GM18499 (cell line): Measurements from ENCODE around the gene COL5A1.
"Not testable (repeated sequence)": the region's sequence is repeated elsewhere in the genome, so short reads cannot be mapped to it uniquely, and the experiment has no call there.

ENCODE experiments used
- ATAC-seq: cut with Tn5 transposase; IDR thresholded peaks from one replicate; pipeline ENCODE4 v1.9.1; 2021; ENCODE audit warnings: moderate number of reproducible peaks; ENCODE audit not compliant: insufficient read depth, unreplicated experiment

COL5A1 gene

DNA sequence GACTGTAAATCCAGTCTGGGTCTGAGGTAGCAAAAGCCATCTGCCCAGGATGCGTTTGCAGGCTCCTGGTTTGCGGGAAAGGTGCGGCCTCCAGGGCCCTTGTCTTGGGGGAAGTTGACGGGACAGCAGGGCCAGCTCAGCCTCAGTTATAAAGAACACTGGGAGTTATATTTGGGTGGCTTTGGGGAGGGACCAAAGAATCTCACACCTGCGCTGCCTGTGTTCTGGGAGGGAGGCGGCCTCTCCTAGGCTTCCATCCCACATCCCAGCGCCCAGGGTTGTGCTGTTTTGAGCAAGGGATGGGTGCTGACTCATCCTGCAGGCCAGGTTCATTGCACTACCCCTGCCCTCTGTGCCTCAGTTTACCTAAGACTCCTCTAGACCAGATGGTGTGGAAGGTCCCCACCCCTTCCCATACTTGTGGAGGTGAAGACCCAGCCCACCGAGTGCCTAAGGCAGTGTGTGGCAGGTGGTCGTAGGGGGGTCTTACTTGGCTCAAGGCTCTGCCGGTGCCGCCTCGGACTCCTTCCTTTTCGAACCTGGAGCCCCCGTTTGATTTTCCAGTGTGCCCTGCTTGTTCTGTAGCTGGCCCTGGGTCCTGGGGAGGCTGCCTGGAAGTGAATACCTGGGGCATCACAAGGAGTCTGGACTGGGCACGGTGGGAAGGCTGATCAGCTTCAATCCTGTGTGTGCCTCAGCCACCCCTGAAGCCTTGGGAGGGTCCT, 199.7 kb downstream of the COL5A1 start:
- ATAC-seq: no peak

DNA sequence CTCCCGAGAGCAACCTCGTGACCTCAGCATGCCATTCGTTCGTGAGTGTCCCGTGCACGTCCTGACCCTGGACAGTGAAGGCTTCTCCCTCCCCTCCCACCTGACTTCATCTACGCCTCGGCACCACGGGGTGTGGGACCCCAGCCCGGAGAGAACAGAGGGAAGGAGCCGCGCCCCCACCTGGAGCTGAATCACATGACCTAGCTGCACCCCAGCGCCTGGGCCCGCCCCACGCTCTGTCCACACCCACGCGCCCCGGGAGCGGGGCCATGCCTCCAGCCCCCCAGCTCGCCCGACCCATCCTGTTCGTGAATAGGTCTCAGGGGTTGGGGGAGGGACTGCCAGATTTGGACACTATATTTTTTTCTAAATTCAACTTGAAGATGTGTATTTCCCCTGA, 200.7 kb downstream of the COL5A1 start:
- no peak for ATAC-seq

DNA sequence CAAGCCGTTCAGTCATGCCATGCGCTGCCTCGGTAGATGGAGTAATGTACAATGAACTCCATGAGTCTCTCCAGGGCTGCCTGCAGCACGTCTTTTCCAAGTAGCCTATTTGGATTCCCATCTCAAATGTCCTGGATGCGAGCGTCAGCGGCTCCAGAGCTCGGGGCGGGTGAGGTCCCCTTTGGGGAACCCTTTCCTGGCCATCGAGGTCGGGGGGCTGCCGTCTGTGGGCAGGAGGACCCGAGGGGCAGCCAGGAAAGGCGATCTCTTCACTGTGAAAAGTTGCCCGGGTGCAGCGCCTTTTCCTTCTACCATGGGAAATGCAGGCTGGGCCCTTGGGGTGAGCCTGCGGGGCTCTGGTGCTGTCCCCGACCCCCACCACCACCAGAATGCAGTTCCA, 202.1 kb downstream of the COL5A1 start:
- ATAC-seq: no peak

DNA sequence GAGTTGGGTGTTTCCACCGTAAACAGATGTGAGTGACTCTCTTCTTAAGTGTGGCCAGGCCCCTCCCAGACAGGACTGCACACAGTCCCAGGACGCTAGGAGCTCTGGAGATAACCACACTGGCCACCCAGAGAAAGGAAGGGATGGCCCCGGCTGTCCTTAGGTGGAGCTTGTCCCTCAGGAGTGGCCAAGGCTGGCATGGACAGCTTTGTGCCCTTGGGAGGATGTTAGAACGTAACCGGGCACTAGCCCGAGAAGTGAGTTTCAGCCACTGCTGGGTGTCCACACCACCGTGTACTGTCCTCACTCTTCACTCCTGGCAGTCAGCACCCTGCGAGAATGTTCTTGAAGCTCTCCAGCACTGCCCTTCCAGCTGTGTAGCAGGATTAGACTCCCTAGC, 203.2 kb downstream of the COL5A1 start:
- ATAC-seq: no peak

DNA sequence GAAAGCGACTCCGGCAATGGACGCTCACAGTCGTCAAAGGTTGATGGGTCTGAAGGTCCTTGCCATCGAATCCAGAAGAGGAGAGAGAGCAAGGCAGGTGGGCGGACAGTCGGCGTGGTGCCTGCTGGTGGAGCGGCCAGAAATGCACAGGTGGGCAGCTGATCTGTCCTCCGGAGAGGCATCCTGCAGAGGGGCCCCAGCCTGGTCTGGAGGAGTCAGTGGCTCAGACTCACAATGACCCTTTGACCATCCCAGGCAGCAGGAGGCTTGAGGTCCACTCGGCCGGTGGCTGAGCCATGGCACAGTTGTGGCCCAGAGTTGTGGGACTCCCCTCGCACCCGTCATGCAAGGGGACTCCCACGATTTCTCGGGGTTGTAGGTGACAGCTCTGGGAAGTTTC, 204.6 kb downstream of the COL5A1 start:
- no peak for ATAC-seq

DNA sequence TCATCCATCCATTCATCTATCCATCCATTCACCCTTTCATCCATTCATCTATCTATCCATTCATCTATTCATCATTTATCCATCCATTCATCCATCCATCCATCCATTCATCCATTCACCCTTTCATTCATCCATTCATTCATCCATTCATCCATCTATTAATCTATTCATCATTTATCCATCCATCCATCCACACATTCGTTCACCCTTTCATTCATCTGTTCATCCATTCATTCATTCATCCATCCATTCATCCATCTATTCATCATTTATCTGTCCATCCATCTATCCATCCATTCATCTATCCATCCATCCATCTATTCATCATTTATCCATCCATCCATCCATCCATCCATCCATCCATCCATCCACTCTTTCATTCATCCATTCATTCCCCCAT, 205.1 kb downstream of the COL5A1 start:
- ATAC-seq: no peak

DNA sequence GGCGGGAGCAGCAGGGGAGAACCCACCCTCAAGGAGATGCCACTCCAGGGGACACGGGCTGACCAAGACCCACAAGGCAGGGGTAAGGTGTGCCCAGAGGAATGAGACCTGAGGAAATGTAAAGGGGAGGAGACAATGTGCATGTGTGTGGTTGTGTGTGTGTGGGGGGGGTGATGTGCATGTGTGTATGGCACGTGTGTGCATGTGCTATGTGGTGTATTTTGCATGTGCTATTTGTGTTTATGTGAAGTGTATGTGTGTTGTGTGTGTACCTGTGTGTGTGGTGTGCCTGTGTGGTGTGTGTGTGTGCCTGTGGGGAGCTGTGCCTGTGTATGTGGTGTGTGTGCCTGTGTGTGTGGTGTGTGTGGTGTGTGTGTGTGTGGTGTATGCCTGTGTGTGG, 205.5 kb downstream of the COL5A1 start:
- ATAC-seq: no peak

DNA sequence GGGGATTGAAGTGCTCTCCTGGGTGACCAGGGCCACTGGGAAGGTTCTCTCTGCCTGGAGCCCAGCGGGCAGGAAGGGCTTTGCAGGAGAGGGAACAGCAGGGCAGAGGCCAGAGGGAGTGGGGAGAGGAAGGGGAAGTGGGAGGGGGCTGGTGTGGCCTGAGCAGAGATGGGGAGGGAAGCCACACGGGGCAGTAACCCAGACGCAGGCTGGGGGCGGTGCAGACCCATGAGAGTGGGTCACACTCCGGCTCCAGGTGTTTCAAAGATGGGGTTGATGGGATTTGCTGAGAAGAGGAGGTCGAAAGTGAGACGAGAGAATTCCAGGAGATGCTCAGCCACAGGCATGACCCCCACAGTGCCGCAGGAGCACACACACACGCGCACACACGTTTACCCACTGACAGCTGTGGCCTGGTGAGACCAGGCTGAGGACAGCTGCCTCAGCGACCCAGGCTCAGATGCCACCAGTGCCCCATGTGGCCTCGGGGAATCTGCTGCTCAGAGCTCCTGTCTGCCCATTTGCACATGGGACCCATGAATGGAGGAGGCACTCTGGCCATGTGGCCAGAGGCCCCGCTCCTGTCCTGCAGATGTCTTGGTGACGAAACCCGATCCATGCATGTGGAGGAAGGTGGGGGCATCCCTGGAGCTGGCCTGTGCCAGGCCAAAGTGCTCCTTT, 206.3 kb downstream of the COL5A1 start:
- ATAC-seq: no peak

DNA sequence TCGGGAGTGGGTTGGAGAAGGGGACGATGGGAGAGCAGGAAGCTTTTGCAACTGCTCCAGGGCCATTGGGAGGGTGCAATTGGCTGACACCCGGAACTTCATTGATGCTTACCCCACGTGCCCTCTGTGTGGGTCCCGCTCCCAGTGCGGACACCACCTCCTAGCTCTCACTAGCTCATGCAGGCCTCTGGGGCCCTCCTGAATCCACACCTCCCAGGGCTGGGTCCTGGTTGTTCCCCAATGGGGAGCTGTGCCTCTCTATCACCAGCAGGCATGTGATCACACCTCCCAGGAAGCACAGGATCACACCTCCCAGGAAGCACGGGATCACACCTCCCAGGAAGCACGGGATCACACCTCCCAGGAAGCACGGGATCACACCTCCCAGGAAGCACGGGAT, 206.9 kb downstream of the COL5A1 start:
- no peak for ATAC-seq

DNA sequence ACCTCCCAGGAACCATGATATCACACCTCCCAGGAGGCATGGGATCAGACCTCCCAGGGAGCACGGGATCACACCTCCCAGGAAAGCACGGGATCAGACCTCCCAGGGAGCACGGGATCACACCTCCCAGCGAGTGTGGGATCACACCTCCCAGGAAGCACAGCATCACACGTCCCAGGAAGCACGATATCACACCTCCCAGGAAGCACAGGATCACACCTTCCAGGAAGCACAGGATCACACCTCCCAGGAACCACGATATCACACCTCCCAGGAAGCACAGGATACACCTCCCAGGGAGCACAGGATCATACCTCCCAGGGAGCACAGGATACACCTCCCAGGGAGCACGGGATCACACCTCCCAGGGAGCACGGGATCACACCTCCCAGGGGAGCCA, 209.0 kb downstream of the COL5A1 start:
- ATAC-seq: no peak

DNA sequence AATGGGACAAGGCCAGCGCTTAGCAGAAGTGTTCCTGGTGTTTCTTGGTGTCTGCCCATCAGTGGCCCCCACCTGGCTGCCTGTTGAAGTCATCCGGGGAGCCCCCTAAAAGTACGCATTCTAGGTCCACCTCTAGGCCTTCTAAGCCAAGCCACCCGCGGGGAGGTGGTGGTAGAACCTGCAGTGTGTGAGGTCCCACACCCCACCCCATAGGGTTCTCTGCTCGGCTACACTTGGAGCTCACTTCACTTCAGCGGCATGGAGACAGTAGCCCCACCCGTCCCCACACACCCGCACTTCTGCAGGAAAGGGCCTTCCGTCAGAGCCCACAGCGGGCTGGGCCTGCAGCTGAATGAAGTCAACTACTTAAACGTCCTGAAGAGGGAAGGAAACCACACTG, 209.4 kb downstream of the COL5A1 start:
- ATAC-seq: no peak

DNA sequence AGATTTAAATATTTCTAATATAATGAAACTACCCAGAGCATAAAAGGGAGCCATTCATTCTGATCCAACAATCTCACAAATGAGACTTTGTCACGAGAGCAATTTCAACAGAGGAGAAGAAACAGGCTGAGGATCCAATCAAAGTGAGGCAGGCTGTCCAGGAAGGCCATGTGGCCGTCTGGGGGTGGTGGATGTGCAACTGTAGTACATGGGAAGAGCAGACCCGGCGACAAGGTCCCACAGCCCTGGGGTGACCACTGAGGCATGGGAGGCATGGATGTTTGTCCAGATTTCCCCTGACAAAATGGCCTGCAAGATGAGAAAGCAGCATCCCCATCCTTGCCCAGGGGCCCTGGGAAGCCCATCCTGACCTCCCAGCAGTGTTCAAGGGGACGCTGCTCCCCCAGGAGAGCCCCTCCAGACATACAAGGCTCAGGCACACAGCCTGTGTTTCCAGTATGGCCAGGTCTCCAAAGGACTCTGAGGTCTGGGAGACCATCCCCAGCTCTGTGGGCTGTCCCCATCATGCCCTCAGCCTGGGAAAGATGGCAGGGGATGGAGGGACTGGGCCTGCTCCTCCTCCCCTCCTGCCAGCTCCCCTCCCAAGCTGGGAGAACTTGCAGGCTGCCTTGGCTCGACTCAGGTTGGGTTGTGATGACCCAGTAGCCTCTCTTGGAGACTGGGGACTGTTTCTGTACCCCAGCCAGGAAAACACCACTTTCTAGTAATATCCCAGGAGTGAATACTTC, 211.5 kb downstream of the COL5A1 start:
- ATAC-seq: no peak

DNA sequence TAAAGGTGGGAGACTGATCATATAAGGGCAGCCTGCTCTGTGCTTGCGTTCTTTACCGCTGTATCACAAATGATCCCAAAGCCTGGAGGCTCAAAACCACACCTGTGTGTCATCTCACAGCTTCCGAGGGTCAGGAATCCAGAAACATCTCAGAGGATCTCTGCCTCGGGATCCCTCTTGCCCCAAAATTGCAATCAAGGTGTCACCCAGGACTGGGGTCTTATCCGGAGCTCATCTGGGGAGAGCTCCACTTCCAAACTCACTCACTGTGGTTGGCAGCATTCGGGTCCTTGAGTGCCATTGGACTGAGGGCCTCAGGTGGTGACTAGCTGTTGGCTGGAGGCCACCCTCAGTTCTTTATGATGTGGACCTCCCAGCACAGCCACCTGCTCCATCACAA, 212.3 kb downstream of the COL5A1 start:
- ATAC-seq: no peak

DNA sequence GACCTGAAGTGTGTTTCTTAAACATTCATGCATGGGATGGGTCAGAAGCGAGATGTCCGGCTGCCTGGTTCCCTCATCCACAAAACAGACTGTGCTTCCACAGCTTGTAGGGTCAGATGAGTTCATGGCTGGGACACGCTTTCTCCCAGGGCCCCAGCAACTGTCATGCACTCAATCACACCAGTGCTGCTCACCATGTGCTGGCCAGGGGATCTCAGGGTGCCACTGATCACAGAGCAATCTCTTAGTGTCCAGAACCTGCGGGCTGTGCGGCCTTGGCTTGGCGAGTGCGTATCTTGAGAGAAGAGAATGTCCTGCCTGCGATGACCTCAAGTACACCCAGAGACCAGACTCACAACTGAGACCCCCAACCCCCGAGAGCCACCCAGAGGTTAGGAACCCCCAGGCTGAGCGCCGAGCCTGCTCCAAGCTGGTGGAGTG, 213.0 kb downstream of the COL5A1 start:
- no peak for ATAC-seq

DNA sequence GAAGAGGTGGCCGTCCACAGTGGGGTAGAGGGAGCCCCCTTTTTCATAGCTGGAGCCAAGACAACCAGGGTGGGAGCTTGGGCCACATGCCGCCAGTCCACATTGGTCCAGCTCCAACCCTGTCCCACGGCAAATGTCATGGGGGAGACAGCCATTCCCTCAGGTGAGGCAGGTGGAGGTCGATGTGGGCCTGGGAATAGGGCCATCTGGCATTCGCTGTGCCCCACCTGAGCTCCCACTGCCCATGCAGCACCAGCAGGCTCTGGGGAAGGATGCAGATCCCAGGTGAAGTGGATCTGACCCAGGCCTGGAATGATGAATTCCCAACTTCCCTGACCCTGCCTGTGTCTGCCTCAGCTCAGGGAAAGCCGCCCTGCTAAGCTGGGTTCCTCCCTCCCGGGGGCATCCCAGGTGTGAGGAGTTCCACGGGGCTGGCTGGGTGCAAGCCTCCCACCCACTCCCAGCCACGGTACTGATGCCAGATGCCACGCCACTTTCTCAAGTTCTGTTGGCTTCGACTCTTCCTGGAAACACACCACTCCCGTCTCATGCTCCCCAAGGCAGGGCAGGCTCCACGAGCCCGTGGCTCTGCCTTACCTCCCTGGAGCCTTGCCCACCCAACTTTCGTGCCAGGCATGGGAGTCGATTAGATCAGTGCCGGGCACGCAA, 213.8 kb downstream of the COL5A1 start:
- no peak for ATAC-seq

DNA sequence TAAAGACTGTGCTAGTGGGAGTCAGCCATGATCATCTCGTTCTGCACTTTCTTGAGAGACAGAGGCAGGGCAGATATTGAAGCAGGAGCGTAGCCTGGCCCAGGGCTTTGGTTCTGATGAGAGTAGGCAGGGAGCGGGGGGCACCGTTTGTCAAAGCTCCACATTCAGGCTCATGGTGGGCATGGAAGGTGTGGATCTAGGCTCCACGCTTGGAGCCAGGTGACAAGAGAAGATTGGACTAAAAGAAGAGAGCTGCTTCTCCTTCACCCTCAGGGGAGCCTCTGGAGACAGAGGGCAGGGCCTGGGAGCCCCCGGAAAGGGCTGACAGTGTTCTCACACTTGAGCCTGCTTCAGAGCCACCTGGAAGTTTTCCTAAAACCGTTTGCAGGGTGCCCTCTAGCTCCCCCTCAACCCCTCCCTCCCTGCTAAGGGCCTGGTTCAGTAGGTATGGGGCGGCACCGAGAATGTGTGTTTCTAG, 214.3 kb downstream of the COL5A1 start:
- no peak for ATAC-seq

DNA sequence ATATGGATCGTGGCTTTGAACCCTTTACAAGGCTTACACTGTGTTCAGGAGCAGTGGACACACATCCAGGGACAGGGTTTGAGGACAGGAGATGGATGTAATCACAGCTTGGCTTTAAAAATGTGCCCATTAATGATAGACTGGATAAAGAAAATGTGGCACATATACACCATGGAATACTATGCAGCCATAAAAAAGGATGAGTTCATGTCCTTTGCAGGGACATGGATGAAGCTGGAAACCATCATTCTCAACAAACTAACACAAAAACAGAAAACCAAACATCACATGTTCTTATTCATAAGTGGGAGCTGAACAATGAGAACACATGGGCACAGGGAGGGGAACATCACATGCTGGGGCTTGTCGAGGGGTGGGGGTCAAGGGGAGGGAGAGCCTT, 215.8 kb downstream of the COL5A1 start:
- not testable (repeated sequence) for ATAC-seq

DNA sequence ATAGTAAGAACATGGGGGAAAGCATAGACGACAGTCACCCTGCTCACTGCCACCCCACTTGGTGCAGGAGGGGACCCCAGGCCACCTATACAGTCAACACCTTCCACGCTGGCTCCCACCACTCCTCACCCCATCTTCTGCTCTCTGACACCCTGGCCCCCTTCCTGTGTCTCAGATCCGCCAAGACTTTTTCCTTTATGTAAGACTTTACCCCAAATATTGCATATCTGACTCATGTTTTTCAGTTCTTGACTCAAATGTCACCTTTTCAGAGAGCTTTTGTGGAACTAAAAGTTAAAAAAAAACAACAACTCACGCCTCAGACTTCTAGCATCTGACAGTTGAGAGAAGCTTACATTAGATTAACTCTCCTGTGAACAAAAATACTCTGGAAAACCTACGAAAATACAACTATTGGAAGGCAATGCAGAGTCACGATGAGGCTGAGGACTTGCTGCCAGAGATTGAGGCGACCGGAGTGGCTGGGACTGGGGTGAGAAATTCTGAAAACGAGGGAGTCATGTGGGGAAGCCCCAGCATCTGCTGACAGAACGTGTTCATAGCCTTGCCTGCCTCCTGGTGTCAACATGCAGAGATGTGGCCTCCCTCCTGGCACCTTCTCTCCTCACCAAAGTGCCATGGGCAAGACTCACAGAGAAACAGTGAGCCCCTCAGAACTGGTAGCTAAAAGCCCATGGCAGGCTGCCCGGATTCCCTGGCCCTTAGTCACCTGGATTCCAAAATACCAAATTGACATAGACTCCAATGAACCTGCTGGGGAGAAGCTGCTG, 216.6 kb downstream of the COL5A1 start:
- peak; percentile 58 for ATAC-seq

DNA sequence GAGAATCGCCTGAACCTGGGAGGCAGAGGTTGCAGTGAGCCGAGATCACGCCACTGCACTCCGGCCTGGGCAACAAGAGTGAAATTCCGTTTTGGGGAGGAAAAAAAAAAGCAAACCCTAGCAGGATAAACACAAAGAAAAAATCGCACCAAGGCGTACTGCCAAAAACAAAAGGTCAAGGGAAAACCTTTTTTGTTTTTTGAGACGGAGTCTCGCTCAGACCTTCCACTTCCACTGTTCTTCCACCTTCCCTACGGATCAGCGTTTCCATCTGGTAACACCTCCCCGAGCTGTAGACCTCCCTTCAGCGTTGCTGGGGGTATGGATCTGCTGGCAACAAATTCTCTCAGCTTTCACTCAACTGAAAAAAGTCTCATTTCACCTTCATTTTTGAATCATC, 218.9 kb downstream of the COL5A1 start:
- no peak for ATAC-seq
